ENCODE data around the gene DYNC1LI2. TPM values are rescaled to one million over a fixed set of nuclear protein-coding genes. Genes with fewer than 3 reads are reported as not detected.
A peak's percentile ranks its signal among the peaks of the same experiment; 100 is the strongest.

The DYNC1LI2 gene
- total RNA-seq, 6 donors from 2014 or later: 91.5 to 190 (median 132) TPM

- peaks cover 5 to 27% (median 10%) of the 10 kb centered on the region in 4 donors for H3K36me3 ChIP-seq
- no peaks in the 10 kb centered on the region for H3K27me3 ChIP-seq
- DNase-seq: no peak
- WGBS, 2 donors: 58 to 70% methylated on average over 4 of the region's 4 CpGs
- H3K4me3 ChIP-seq: no peak overlapping the region
- H3K27ac ChIP-seq: peak overlapping the region in 2 of 4 donors; percentile 14 to 51
- peaks cover 0 to 8% (median 3%) of the 10 kb centered on the region in 4 donors for H3K4me1 ChIP-seq
- peak; percentile 51 to 78 for ATAC-seq (ENCODE audit: low FRiP score in 2 of 2)
- no peaks in the 10 kb centered on the region for H3K9me3 ChIP-seq
- no peak for TF ChIP-seq POLR2A (IDR thresholded peaks at IDR 0.05)
- TF ChIP-seq CTCF (IDR thresholded peaks at IDR 0.05): no peak
- TF ChIP-seq POLR2AphosphoS5 (IDR thresholded peaks at IDR 0.05): no peak
- TF ChIP-seq EP300 (IDR thresholded peaks at IDR 0.05): no peak
Observed at GRCh38 chr16:66717776-66718175, 33.6 kb downstream of the DYNC1LI2 start.

DNA sequence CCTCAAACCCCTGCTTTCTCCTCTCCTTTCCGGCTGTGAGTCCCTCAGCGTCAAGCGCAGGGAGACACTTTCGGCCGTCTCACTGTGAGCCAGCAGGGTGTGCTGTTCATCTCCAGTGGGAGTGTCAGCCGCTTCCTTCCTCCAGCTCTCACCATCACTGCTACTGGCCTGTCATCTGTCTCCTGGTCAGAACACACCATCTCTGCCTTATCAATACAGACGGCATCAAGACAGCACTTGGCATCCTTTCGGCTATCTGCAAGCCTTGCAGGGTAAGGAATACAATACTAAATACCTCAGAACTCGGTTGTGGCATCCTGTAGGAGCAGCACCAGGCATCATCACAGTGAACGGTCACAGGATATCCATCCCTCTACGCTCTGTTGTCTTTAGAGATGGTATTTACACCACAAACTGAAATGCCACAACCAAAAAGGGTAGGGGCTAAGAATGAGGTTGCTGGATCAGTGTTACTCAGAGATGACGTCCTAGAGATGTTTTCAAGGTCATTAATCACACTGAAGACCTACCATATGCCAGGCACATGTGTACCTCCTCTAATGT, 34.2 kb downstream of the DYNC1LI2 start:
- Histone ChIP-seq H3K4me3 (no peak overlapping the region), H3K27ac (peak overlapping the region in 1 of 4 donors; percentile 51), H3K9me3 (no peaks in the 10 kb centered on the region), H3K36me3 (peaks cover 0 to 21% (median 5%) of the 10 kb centered on the region in 4 donors), H3K27me3 (no peaks in the 10 kb centered on the region), H3K4me1 (peaks cover 0 to 8% (median 3%) of the 10 kb centered on the region in 4 donors)
- WGBS, 2 donors: 47 to 56% methylated on average over 10 to 12 of the region's 12 CpGs
- TF ChIP-seq EP300 (IDR thresholded peaks at IDR 0.05): no peak
- TF ChIP-seq CTCF (IDR thresholded peaks at IDR 0.05): peak; percentile 25 to 53 (median 48)
- DNase-seq: peak in 1 of 2 donors; percentile 31
- ATAC-seq (ENCODE audit: low FRiP score in 2 of 2): peak in 1 of 2 donors; percentile 77

DNA sequence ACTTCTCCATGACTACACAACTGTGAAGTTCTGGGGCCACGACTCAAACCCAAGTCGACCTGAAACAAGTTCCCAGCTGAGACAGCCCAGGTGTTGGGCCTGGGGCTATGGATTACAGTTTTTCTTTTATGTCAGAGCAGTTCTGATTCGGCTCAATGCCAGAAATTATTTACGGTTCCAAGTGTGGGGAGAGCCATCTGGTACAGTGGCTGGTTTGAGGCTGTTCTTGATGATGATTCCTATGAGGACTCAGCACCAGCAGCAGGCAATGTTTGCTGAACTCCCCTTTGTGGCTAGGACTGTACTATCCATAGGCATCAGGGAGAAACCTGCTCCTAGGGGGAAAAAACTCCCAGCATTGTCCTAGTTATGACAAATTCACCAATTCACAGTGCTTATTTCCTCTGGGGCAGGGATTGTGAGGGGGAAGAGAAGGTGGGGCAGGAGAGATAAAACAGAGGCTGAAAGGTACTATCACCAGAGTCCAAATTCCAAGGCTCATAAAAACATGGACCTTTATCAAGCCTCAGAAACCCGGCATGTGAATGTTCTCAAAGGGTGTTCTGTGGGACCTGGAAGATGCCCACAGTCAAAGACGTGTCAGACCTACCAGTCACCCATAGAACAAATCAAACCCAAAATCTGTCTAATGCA, 36.6 kb downstream of the DYNC1LI2 start:
- 68 to 80% methylated on average over 4 to 6 of the region's 6 CpGs for WGBS, 2 donors
- H3K27me3 ChIP-seq: no peaks in the 10 kb centered on the region
- no peak overlapping the region for H3K27ac ChIP-seq
- ATAC-seq (ENCODE audit: low FRiP score in 2 of 2) (no peak), DNase-seq (no peak)
- no peaks in the 10 kb centered on the region for H3K9me3 ChIP-seq
- peaks cover 0 to 8% (median 3%) of the 10 kb centered on the region in 4 donors for H3K4me1 ChIP-seq
- H3K36me3 ChIP-seq: peaks cover 0 to 8% (median 4%) of the 10 kb centered on the region in 4 donors
- H3K4me3 ChIP-seq: no peak overlapping the region
- no peak for TF ChIP-seq POLR2AphosphoS5 (IDR thresholded peaks at IDR 0.05)
- TF ChIP-seq POLR2A (IDR thresholded peaks at IDR 0.05): no peak
- TF ChIP-seq EP300 (IDR thresholded peaks at IDR 0.05): no peak
- no peak for TF ChIP-seq CTCF (IDR thresholded peaks at IDR 0.05)

GRCh38 chr16:66714062-66714461, 37.3 kb downstream of the DYNC1LI2 start:
- peaks cover 0 to 8% (median 4%) of the 10 kb centered on the region in 4 donors for H3K36me3 ChIP-seq
- ATAC-seq (ENCODE audit: low FRiP score in 2 of 2): no peak
- DNase-seq: no peak
- no peaks in the 10 kb centered on the region for H3K9me3 ChIP-seq
- no peak overlapping the region for H3K27ac ChIP-seq
- H3K4me3 ChIP-seq: no peak overlapping the region
- no peaks in the 10 kb centered on the region for H3K27me3 ChIP-seq
- peaks cover 0 to 8% (median 3%) of the 10 kb centered on the region in 4 donors for H3K4me1 ChIP-seq
- TF ChIP-seq POLR2A (IDR thresholded peaks at IDR 0.05) (no peak), POLR2AphosphoS5 (IDR thresholded peaks at IDR 0.05) (no peak), EP300 (IDR thresholded peaks at IDR 0.05) (no peak), CTCF (IDR thresholded peaks at IDR 0.05) (no peak)
- 88 to 89% methylated on average over 6 of the region's 6 CpGs for WGBS, 2 donors

Measured in upper lobe of left lung (tissue), 6 donors.